GM18909 (cell line): ENCODE data around the gene DNHD1.

ENCODE experiments used
- ATAC-seq: cut with Tn5 transposase; IDR thresholded peaks from one replicate; pipeline ENCODE4 v1.9.1; 2021; ENCODE audit warnings: mild to moderate bottlenecking; ENCODE audit not compliant: unreplicated experiment, poor library complexity

The DNHD1 gene

GRCh38 chr11:6497069-6497839 lies at the start of gene DNHD1:
TSS of gene DNHD1 (plus strand) at chr11:6497280. CDS start at chr11:6498216, 936 bp downstream.
- ATAC-seq = no peak

GRCh38 chr11:6448574-6448973 lies 48.5 kb upstream of the DNHD1 start:
- ATAC-seq = no peak

GRCh38 chr11:6452219-6452618 lies 44.9 kb upstream of the DNHD1 start:
- ATAC-seq = no peak

- ATAC-seq = no peak
Observed at GRCh38 chr11:6453152-6453551, 43.9 kb upstream of the DNHD1 start.

- ATAC-seq = no peak
Observed at GRCh38 chr11:6455070-6455469, 42.0 kb upstream of the DNHD1 start.

- no peak for ATAC-seq
Observed at GRCh38 chr11:6456361-6457073, 40.6 kb upstream of the DNHD1 start.

- ATAC-seq = no peak
Observed at GRCh38 chr11:6457581-6458320, 39.3 kb upstream of the DNHD1 start.

- ATAC-seq = no peak
Observed at GRCh38 chr11:6458352-6459098, 38.6 kb upstream of the DNHD1 start.

- ATAC-seq = no peak
Observed at GRCh38 chr11:6459099-6459450, 38.0 kb upstream of the DNHD1 start.

GRCh38 chr11:6468712-6469495 lies 28.2 kb upstream of the DNHD1 start:
- peak; percentile 80 for ATAC-seq

- no peak for ATAC-seq
Observed at GRCh38 chr11:6469599-6469998, 27.5 kb upstream of the DNHD1 start.

- ATAC-seq = no peak
Observed at GRCh38 chr11:6472934-6473333, 24.1 kb upstream of the DNHD1 start.

- peak; percentile 64 for ATAC-seq
Observed at GRCh38 chr11:6473451-6474412, 23.3 kb upstream of the DNHD1 start, which contains the start of gene TRIM3. TSS of gene TRIM3 (minus strand) at chr11:6473941. CDS start at chr11:6465695, 8,246 bp downstream.

- no peak for ATAC-seq
Observed at GRCh38 chr11:6474413-6474792, 22.7 kb upstream of the DNHD1 start.

GRCh38 chr11:6474806-6475500 lies 22.1 kb upstream of the DNHD1 start:
- no peak for ATAC-seq

GRCh38 chr11:6475936-6476335 lies 21.1 kb upstream of the DNHD1 start:
- ATAC-seq = no peak

- ATAC-seq = no peak
Observed at GRCh38 chr11:6476571-6476970, 20.5 kb upstream of the DNHD1 start.
